SU-DHL-6 (cell line): ENCODE measurements around the gene FBXO11.

ENCODE experiments used
- EZH2phosphoT487 ChIP-seq: fragments of 200-600 bp; sonication (generic), shearing (Covaris generic); conservative IDR thresholded peaks from 2 replicates; pipeline ENCODE4 v1.6.1; 2018; ENCODE audit warnings: mild to moderate bottlenecking, antibody characterized with exemption, low read length, moderate library complexity, mixed read lengths
- TF ChIP-seq, protein P1 (sequence below): fragments of 200-600 bp; sonication (generic); IDR thresholded peaks from one replicate; pipeline ENCODE4 v1.5.1; 2017; ENCODE audit warnings: antibody characterized with exemption, mild to moderate bottlenecking, low read length, moderate library complexity; ENCODE audit not compliant: insufficient read depth, poor library complexity, severe bottlenecking

DNA sequence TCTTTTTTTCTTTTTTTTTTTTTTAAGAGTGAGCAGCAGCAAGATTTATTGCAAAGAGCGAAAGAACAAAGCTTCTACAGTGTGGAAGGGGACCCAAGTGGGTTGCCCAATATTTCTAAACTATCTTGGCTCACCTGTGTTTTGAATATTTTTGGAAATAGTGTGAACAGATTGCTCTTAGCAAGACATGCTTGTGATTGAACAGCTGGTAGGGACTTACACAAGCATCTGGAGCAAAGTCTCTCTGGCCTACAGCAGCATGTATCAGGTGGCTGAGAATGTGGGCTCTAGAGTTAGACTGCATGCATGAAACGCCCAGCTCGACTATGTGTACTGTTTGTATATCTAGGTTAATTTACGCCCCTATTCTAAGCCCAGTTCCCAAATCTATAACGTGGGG is 40.3 kb upstream of the FBXO11 start:
- TF ChIP-seq, protein P1, sequence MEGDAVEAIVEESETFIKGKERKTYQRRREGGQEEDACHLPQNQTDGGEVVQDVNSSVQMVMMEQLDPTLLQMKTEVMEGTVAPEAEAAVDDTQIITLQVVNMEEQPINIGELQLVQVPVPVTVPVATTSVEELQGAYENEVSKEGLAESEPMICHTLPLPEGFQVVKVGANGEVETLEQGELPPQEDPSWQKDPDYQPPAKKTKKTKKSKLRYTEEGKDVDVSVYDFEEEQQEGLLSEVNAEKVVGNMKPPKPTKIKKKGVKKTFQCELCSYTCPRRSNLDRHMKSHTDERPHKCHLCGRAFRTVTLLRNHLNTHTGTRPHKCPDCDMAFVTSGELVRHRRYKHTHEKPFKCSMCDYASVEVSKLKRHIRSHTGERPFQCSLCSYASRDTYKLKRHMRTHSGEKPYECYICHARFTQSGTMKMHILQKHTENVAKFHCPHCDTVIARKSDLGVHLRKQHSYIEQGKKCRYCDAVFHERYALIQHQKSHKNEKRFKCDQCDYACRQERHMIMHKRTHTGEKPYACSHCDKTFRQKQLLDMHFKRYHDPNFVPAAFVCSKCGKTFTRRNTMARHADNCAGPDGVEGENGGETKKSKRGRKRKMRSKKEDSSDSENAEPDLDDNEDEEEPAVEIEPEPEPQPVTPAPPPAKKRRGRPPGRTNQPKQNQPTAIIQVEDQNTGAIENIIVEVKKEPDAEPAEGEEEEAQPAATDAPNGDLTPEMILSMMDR, result no peak
- TF ChIP-seq EZH2phosphoT487, result no peak
